MG63 (cell line): ENCODE results near the gene UBE2V1. TPM values are rescaled to one million over a fixed set of nuclear protein-coding genes. Genes with fewer than 3 reads are reported as not detected.
A peak's percentile ranks its signal among the peaks of the same experiment; 100 is the strongest.
"Not testable (repeated sequence)": the region's sequence is repeated elsewhere in the genome, so short reads cannot be mapped to it uniquely, and the experiment has no call there.

Experiments used
- DNase-seq: peaks from one replicate; pipeline ENCODE4 v3.0.0-alpha.2; 2020
- H3K27me3 ChIP-seq: fragments of 250-450 bp; sonication (Bioruptor Pico); 2 replicates; pipeline ENCODE4 v1.5.1; 2020; ENCODE audit warnings: mild to moderate bottlenecking, moderate library complexity
- H3K36me3 ChIP-seq: fragments of 250-450 bp; sonication (Bioruptor Pico); 2 replicates; pipeline ENCODE4 v1.5.1; 2020; ENCODE audit warnings: mild to moderate bottlenecking, moderate library complexity
- H3K4me3 ChIP-seq: fragments of 250-450 bp; sonication (Bioruptor Pico); 2 replicates; pipeline ENCODE4 v1.5.1; 2020; ENCODE audit warnings: mild to moderate bottlenecking, moderate library complexity
- H3K9me3 ChIP-seq: fragments of 250-450 bp; sonication (Bioruptor Pico); 2 replicates; pipeline ENCODE4 v1.5.1; 2020; ENCODE audit warnings: mild to moderate bottlenecking, moderate library complexity
- total RNA-seq: library from RNA; depleted of rRNA; stranded (reverse); fragments of >200 nt; shearing (Covaris generic); gene quantifications from 2 replicates; pipeline ENCODE4 v1.2.3, GENCODE V29; 2014; ENCODE audit warnings: low replicate concordance

UBE2V1 gene
- total RNA-seq, 1 experiment from 2014 or later = 23.3 TPM

- Histone ChIP-seq H3K36me3 (peaks cover 77% of the 10 kb centered on the region), H3K27me3 (no peaks in the 10 kb centered on the region), H3K4me3 (no peak overlapping the region), H3K9me3 (no peaks in the 10 kb centered on the region)
- DNase-seq = no peak
Observed at GRCh38 chr20:50141018-50141675, 28.2 kb upstream of the UBE2V1 start.

- Histone ChIP-seq H3K27me3 (no peaks in the 10 kb centered on the region), H3K36me3 (peaks cover 72% of the 10 kb centered on the region), H3K9me3 (no peaks in the 10 kb centered on the region), H3K4me3 (no peak overlapping the region)
- DNase-seq = no peak
Observed at GRCh38 chr20:50140339-50140859, 27.4 kb upstream of the UBE2V1 start.

GRCh38 chr20:50138479-50139393, 25.8 kb upstream of the UBE2V1 start:
- Histone ChIP-seq H3K9me3 (no peaks in the 10 kb centered on the region), H3K36me3 (peaks cover 84% of the 10 kb centered on the region), H3K4me3 (no peak overlapping the region), H3K27me3 (no peaks in the 10 kb centered on the region)
- no peak for DNase-seq

GRCh38 chr20:50138120-50138478, 25.1 kb upstream of the UBE2V1 start:
- no peak for DNase-seq
- H3K4me3 ChIP-seq = no peak overlapping the region
- H3K9me3 ChIP-seq = no peaks in the 10 kb centered on the region
- H3K27me3 ChIP-seq = no peaks in the 10 kb centered on the region
- H3K36me3 ChIP-seq = peaks cover 85% of the 10 kb centered on the region

GRCh38 chr20:50137702-50138101, 24.8 kb upstream of the UBE2V1 start:
- H3K27me3 ChIP-seq, H3K4me3 ChIP-seq, H3K9me3 ChIP-seq, DNase-seq: not testable (repeated sequence)
- peaks cover 85% of the 10 kb centered on the region for H3K36me3 ChIP-seq

GRCh38 chr20:50136822-50137599, 24.1 kb upstream of the UBE2V1 start:
- peak; percentile 72 for DNase-seq
- H3K27me3 ChIP-seq = no peaks in the 10 kb centered on the region
- no peak overlapping the region for H3K4me3 ChIP-seq
- H3K9me3 ChIP-seq = no peaks in the 10 kb centered on the region
- H3K36me3 ChIP-seq = peaks cover 87% of the 10 kb centered on the region

GRCh38 chr20:50135157-50135556, 22.2 kb upstream of the UBE2V1 start:
- H3K27me3 ChIP-seq, DNase-seq, H3K4me3 ChIP-seq, H3K9me3 ChIP-seq: not testable (repeated sequence)
- H3K36me3 ChIP-seq = peaks cover 87% of the 10 kb centered on the region

GRCh38 chr20:50133474-50134217, 20.7 kb upstream of the UBE2V1 start:
- Histone ChIP-seq H3K27me3 (no peaks in the 10 kb centered on the region), H3K4me3 (no peak overlapping the region), H3K36me3 (peaks cover 89% of the 10 kb centered on the region), H3K9me3 (no peaks in the 10 kb centered on the region)
- no peak for DNase-seq

- peaks cover 89% of the 10 kb centered on the region for H3K36me3 ChIP-seq
- no peaks in the 10 kb centered on the region for H3K9me3 ChIP-seq
- no peaks in the 10 kb centered on the region for H3K27me3 ChIP-seq
- H3K4me3 ChIP-seq = no peak overlapping the region
- no peak for DNase-seq
Observed at GRCh38 chr20:50133041-50133440, 20.1 kb upstream of the UBE2V1 start.

GRCh38 chr20:50130995-50131394, 18.0 kb upstream of the UBE2V1 start:
- Histone ChIP-seq H3K27me3 (no peaks in the 10 kb centered on the region), H3K4me3 (no peak overlapping the region), H3K36me3 (peaks cover 91% of the 10 kb centered on the region), H3K9me3 (no peaks in the 10 kb centered on the region)
- DNase-seq = no peak

GRCh38 chr20:50130356-50130723, 17.4 kb upstream of the UBE2V1 start:
- Histone ChIP-seq H3K36me3 (peaks cover 98% of the 10 kb centered on the region), H3K27me3 (no peaks in the 10 kb centered on the region), H3K4me3 (no peak overlapping the region), H3K9me3 (no peaks in the 10 kb centered on the region)
- no peak for DNase-seq

- no peaks in the 10 kb centered on the region for H3K27me3 ChIP-seq
- DNase-seq = peak; percentile 45
- H3K4me3 ChIP-seq = no peak overlapping the region
- peaks cover 96% of the 10 kb centered on the region for H3K36me3 ChIP-seq
- no peaks in the 10 kb centered on the region for H3K9me3 ChIP-seq
Observed at GRCh38 chr20:50129662-50130355, 16.9 kb upstream of the UBE2V1 start.

- no peak overlapping the region for H3K4me3 ChIP-seq
- peaks cover 96% of the 10 kb centered on the region for H3K36me3 ChIP-seq
- no peaks in the 10 kb centered on the region; the same call in 1 of the 2 replicates for H3K9me3 ChIP-seq
- no peak for DNase-seq
- no peaks in the 10 kb centered on the region for H3K27me3 ChIP-seq
Observed at GRCh38 chr20:50128520-50128905, 15.6 kb upstream of the UBE2V1 start.

- no peak for DNase-seq
- H3K36me3 ChIP-seq = peaks cover 96% of the 10 kb centered on the region
- no peaks in the 10 kb centered on the region; the same call in 1 of the 2 replicates for H3K9me3 ChIP-seq
- no peak overlapping the region for H3K4me3 ChIP-seq
- no peaks in the 10 kb centered on the region for H3K27me3 ChIP-seq
Observed at GRCh38 chr20:50127587-50128519, 14.9 kb upstream of the UBE2V1 start.

GRCh38 chr20:50126662-50127061, 13.7 kb upstream of the UBE2V1 start:
- DNase-seq = no peak
- H3K36me3 ChIP-seq = peaks cover 94% of the 10 kb centered on the region

More at GRCh38 chr20:50126662-50127061, 13.7 kb upstream of the UBE2V1 start:
- no peaks in the 10 kb centered on the region for H3K27me3 ChIP-seq
- peaks cover 5% of the 10 kb centered on the region for H3K9me3 ChIP-seq
- H3K4me3 ChIP-seq = no peak overlapping the region
